MV-4-11 (cell line): ENCODE results near the gene PGK1.
"Not testable (repeated sequence)": the region's sequence is repeated elsewhere in the genome, so short reads cannot be mapped to it uniquely, and the experiment has no call there.

Experiments
- DNase-seq: peaks from one replicate; lab custom pipeline; 2025; lab: John Stamatoyannopoulos, UW

PGK1 gene

DNA sequence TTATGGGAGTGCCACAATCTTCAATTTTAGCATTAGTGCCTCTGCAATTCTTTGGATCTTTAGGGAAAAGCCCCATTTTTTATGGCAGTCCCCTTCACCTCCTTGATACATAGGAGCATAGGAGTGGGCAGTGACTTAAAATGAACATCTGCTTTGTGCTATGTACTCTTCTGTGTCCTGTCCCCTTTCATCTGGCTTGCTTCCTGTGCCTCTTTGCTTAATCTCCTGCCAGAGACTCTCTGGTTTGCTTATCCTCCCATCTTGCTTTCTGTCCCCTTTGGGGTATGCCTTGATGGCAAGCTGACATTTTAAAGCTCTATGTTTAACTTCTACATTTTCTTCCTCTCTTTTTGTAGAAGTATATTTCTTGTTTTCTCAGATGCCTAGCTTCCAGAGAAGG lies 12.3 kb downstream of the PGK1 start:
- DNase-seq: no peak

DNA sequence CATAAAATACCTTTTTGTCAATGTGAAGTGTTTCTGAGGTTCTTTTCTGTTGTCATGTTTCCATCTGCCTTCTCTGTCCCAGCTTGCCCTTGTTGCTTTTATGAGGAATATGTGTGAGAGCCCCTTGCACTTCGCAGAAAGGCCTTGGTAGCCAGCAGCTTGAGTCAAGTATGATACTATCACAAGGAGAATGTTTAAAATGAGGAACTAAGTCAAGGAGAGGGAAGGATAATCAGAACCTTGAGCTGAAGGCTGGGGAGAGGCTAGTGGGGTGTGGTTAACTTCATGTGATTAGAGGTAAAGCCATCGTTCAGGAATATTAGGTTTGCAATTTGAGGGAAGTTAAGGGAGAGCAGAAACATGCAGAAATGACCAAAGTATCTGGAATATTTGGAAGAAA lies 12.7 kb downstream of the PGK1 start:
- peak; percentile 55 for DNase-seq

DNA sequence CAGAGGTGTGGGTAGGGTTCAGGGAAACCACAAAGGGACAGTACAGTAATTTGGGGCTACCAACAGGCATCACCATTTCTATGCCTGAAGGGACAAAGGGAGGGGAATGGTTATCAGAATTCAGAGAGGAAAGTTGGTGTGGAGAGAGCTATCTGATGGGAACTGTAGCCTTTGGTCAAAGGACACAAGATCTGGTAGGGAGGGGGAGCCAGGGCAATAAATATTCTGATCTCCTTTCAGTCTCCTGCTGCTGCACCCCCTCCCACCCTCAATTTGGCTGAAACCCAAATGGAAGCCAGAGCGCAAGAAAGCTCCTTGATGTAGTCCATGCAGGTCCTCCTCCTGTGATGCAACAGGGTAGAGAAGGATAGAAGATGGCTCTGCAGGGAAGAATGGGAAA lies 14.6 kb downstream of the PGK1 start:
- no peak for DNase-seq

DNA sequence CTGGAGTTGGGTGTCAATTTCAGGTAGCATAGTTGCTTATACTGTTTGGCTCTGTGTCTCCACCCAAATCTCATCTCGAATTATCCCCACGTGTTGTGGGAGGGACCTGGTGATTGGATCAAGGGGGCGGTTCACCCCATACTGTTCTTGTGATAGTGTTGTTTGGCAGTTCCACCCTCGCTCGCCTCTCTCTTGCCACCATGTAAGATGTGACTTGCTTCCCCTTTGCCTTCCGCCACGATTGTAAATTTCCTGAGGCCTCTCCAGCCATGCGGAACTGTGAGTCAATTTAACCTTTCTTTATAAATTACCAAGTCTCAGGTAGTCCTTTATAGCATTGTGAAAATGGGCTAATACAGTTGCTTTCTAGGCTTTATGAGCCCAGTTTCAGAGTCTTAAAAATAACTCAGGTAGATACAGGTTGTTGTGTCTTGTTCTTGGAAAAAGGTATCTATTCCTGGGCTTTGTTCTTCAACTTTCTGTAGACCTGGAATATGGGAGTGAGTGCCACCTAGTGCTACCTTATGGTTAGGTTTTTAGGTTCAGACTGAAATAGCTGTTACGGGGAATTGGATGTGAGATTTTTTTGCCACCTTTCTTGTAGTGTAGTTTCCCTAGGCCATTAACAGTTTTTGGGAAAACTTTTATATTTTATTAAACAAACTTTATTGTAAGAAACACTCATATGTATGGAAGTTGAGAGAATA lies 15.6 kb downstream of the PGK1 start:
- DNase-seq: no peak

DNA sequence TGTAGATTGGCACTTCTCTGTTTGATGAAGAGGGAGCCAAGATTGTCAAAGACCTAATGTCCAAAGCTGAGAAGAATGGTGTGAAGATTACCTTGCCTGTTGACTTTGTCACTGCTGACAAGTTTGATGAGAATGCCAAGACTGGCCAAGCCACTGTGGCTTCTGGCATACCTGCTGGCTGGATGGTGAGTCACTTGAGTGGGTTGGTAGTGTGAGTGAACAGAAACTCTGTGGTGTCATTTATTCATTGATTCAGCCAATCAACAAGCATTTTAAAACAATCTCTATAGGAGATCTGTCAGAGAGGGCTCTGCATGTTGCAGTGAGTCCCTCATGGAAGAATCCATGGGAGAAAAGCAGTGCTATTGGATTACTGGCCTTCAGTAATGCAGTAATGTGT lies 19.1 kb downstream of the PGK1 start:
- no peak for DNase-seq

DNA sequence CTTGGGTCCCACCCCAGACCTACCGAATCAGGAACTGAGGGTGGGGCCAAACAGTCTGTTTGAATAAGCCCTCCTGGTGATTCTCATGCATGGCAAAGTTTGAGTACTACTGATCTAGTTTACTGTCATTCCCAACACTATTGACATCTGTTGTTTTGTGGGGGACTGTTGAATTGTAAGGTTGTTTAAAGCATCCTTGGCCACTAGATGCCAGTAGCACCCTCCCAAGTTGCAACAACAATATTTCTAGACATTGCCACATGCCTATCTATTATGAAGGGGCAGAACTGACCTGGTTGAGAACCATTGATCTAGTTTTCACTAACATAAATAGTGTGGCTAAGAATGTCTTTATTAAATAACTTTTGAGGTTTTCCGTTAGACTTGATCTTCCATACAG lies 20.3 kb downstream of the PGK1 start:
- peak; percentile 11 for DNase-seq

DNA sequence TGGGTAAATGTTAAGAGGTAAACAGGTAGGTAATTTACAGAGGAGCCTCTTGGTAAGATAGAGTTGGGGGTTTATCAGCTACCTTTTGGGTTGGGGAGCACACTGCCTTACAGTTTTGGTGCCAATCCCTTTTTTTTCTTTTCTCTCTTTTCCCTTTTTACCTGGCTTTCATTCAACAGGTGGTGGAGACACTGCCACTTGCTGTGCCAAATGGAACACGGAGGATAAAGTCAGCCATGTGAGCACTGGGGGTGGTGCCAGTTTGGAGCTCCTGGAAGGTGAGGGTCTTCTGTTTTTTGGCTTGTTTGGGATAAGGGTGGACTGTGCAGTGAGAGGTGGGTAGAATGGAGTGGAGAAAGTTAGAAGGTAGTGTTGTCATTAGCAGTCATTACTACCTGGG lies 21.1 kb downstream of the PGK1 start:
- DNase-seq: no peak

DNA sequence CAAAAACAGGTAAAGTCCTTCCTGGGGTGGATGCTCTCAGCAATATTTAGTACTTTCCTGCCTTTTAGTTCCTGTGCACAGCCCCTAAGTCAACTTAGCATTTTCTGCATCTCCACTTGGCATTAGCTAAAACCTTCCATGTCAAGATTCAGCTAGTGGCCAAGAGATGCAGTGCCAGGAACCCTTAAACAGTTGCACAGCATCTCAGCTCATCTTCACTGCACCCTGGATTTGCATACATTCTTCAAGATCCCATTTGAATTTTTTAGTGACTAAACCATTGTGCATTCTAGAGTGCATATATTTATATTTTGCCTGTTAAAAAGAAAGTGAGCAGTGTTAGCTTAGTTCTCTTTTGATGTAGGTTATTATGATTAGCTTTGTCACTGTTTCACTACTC lies 21.7 kb downstream of the PGK1 start:
- not testable (repeated sequence) for DNase-seq

DNA sequence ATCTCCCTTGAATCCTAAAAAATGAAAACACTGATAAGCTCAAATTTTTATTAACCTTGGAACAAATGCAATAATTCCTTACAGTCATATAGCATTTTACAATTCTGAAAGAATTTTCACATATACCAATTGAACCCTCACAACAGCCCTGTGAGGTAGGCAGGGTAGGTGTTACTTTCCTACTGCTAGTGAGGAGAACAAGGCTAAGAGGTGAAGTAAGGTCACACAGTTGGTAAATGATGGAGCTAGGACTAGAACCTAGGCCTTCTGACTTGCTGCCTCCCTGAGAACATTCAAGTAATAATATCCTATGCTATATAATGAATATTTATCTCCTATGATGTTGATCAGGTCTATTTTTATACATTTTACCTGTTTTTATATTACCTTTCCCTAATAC lies 25.7 kb downstream of the PGK1 start:
- no peak for DNase-seq

DNA sequence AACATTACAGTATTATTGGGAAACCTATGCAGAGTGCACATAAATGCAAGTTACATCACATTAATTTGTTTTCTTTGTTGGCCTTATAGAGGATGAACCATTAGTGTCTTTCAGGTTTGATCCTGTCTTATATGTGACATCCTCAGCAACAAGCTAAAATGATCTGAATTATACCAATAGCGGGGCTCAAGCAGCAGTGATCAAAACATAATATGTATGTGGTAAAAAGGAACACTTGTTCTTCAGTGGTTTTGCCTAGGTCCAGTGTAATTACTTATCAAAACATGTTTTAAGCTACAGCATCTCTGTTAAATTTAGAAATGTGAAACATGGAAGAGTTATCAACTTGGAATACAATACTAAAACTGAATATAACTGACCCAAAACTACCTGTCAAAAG lies 26.3 kb downstream of the PGK1 start:
- DNase-seq: no peak

DNA sequence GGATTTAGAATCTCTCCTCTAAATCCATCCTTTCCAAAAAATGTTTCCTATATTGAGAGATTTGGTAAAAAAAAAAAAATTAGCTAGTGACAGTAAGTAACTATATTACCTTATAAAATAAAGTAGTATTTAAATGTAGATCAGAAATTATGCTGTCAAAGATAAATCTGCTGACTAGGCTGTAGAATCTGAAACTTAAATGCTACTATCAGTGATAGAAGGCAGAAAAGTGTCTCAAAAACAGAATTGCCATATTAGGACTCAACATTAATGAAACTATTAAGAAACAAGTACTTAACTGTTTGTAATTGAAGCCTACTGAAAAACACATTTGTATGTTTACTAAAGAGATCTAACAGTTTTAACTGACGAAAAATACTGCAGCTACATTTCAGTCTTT lies 27.1 kb downstream of the PGK1 start:
- no peak for DNase-seq

DNA sequence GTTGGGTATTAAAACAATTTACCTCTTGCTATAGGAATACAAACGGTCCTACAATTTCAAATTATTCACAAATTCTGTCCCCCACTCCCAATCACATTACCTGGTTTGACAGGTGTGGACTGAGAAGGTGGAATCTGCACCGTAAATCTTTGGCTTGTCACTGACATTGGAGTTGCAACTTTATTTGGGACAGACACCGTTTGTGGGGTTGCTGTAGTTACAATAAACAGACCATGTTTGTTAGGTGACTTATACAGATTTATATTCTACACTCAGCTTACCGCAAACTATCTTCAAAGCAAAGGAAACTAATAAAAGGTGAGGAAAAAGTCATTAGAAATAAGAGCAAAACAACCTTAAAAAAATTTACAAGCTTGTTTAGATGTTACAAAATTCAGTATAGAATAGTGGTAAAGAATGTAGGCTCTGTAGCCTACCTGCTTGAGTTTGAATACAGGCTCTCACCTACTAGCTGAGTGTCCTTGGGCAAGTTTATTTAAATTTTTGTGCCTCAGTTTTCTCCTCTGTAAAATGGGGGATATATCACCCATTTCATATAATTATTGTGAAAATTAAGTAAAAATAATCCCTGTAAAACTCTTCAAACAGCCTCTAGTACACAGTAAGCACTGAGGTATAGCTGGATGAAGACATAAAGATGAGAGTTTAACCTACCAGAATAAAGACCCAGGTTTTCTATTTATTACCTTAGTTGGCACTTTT lies 29.4 kb downstream of the PGK1 start:
- DNase-seq: no peak

DNA sequence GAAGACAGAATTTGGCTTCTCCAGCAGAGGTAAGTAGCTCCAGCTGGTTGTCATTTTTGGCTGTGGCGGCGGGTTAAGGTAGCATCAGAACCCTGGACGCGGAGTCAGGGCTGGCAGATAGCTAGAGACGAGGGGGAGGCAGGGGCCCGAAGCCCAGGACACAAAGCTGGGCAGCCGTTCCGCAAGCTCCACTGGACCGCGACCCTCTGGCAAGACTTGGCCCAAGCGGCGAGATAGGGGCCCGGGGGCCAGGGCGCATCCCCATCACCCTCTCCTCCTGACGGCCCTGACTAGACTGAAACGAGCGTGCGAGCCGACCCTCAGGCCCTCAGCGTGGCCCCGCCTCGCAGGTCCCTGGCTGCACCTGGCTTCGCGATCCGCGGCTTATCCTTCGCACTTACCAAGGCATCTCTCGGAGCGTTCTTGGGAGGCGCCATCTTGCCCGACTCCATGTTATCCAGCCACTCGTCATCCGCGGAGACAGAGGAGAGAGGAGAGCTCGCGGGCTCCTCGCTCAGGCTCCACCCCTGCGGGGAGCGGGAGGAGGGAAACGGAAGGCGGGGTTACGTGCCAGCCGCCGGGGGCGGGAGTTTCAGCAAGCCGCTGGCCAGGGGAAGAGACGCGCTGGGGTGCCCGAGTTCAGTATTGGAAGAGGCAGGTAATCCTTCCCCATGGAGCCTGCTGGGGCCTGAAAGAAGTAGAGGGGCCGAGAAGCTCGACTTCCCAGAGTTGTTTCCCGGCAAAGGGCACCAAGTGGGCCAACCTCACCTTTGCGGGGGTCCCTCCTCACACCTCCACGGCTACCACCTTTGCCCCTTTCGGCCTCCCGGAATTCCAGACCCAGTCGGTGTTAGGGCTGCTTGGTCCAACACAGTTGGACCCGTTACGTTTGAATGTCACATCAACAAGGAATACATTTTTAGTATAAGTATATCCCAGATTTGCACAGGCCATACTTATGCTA lies 35.4 kb downstream of the PGK1 start, which contains the start of gene TAF9B:
TSS of gene TAF9B (minus strand) at position 491 of the 964 bp plus-strand sequence. CDS start at position 452, 39 bp downstream.
- DNase-seq: peak; percentile 74

DNA sequence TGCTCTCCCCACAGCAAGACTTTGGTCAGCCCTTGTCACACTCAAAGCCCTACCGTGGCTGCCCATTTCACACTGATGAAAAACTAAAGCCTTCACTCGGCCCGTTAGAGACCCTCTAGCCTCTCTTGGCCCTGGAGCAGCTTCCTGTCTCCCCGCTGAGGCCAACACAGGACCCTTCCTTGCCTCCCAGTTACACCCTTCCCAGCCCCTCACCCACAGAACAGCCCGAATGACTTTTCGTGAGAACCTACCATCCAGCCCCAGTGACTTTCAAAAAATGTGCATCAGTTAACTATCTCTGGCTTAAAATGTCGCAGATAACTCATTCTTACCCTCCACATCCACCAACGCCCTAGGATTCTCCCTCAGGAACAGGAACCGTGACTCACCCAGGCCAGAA lies 36.2 kb downstream of the PGK1 start:
- no peak for DNase-seq

DNA sequence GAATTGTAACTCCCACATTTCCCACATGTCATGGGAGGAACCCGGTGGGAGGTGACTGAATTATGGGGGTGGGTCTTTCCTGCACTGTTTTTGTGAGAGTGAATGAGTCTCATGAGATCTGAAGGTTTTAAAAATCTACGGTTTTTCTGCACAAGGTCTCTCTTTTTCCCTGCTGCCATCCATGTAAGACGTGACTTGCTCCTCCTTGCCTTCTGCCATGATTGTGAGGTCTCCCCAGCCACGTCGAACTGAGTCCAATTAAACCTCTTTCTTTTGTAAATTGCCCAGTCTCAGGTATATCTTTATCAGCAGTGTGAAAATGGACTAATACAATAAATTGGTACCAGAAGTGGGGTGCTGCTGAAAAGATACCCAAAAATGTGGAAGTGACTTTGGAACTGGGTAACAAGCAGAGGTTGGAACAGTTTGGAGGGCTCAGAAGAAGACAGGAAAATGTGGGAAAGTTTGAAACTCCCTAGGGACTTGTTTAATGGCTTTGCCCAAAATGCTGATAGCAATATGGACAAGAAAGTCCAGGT lies 43.0 kb downstream of the PGK1 start:
- not testable (repeated sequence) for DNase-seq

DNA sequence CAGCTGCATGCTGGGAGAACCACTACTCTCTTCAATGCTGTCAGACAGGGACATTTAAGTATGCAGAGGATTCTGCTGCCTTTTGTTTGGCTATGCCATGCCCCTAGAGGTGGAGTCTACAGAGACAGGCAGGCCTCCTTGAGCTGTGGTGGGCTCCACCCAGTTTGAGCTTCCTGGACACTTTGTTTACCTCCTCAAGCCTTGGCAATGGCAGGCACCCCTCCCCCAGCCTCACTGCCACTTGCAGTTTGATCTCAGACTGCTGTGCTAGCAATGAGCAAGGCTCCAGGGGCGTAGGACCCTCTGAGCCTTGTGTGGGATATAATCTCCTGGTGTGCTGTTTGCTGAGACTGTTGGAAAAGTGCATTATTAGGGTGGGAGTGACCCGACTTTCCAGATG lies 53.3 kb downstream of the PGK1 start:
- DNase-seq: not testable (repeated sequence)

DNA sequence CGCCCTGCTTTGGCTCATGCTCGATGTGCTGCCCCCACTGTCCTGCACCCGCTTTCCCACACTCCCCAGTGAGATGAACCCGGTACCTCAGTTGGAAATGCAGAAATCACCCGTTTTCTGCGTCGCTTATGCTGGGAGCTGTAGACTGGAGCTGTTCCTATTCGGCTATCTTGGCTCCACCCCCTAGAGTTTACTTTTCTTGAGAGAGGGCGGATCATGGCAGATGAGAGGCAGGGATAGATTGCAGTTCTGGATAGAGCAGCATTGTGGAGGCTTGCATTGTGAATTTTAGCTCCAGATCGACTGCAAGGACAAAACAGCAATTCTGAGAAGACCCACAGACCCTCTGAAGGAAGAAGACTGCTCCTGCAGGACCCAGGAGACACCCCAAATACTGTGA lies 53.8 kb downstream of the PGK1 start:
- DNase-seq: not testable (repeated sequence)

DNA sequence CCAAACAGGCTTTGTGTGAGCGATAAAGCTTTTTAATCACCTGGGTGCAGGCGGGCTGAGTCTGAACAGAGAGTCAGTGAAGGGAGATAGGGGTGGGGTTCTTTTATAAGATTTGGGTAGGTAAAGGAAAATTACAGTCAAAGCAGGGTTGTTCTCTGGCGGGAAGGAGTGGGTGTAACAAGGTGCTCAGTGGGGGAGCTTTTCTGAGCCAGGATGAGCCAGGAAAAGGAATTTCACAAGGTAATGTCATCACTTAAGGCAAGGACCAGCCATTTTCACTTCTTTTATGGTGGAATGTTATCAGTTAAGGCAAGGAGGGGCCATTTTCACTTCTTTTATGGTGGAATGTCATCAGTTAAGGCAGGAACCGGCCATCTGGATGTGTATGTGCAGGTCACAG lies 56.7 kb downstream of the PGK1 start:
- not testable (repeated sequence) for DNase-seq

DNA sequence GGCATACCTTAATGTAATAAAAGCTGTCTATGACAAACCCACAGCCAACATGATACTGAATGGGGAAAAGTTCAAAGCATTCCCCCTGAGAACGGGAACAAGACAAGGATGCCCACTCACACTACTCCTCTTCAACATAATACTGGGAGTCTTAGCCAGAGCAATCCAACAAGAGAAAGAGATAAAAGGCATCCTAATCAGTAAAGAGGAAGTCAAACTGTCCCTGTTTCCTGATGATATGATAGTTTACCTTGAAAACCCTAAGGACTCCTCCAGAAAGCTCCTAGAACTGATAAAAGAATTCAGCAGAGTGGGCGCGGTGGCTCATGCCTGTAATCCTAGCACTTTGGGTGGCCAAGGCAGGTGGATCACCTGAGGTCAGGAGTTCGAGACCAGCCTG lies 59.1 kb downstream of the PGK1 start:
- DNase-seq: not testable (repeated sequence)

DNA sequence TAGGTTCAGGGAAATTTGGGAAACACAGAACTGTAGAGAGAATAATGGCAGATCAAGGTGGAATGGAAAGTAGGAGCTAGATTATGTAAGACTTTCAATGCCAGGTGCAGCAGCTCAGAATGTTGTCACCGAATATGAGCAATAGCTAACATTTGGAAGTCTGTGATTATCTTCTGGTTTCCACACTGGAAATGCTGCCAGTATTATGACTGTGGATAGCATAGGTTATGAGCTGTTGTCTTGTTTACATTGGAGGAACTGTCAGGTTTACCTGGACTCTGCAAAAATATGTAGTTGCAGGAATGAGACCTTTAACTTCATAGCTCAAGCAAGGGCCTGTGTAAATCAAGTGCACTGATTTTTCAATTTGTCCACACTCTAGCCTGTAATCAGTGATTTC lies 61.4 kb downstream of the PGK1 start:
- no peak for DNase-seq

DNA sequence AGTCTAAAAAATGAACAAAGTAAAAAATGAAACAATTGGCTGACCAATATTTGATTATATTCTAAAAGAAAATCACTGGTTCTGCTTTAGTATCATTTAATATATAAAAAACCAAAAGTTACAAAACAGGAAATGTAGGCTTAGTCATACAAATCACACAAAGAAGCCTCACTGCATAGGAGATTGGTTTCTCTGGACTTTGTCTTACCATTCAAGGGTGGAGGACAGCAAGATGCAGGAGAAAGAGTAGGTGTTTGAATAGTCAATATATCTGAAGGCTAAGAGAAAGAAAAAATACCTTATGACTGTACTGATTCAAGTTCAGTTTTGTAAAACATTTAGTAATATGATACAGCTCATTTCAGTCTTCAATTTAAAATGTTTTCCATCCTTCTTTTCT lies 64.0 kb downstream of the PGK1 start:
- no peak for DNase-seq
